ENCODE results near the gene MFSD11.
"Not testable (repeated sequence)": the region's sequence is repeated elsewhere in the genome, so short reads cannot be mapped to it uniquely, and the experiment has no call there.

The MFSD11 gene

GRCh38 chr17:76707985-76708807 is 29.7 kb upstream of the MFSD11 start:
- no peak for FAIRE-seq
- no peak for DNase-seq (ENCODE audit: insufficient read length, low spot score)

- no peak for FAIRE-seq
- DNase-seq (ENCODE audit: insufficient read length, low spot score): no peak
Measured at GRCh38 chr17:76709077-76709950, 28.6 kb upstream of the MFSD11 start.

GRCh38 chr17:76709951-76710862 is 27.7 kb upstream of the MFSD11 start:
- not testable (repeated sequence) for FAIRE-seq; DNase-seq (ENCODE audit: insufficient read length, low spot score)

GRCh38 chr17:76710863-76711611 is 26.9 kb upstream of the MFSD11 start, which contains the start of gene MXRA7:
MXRA7 (minus strand) TSS chr17:76710965; CDS start chr17:76710946, 19 bp downstream.
- FAIRE-seq: no peak

GRCh38 chr17:76712321-76712720 is 25.6 kb upstream of the MFSD11 start:
- DNase-seq (ENCODE audit: insufficient read length, low spot score); FAIRE-seq: not testable (repeated sequence)

More at GRCh38 chr17:76710863-76711611, 26.9 kb upstream of the MFSD11 start, which contains the start of gene MXRA7:
- DNase-seq (ENCODE audit: insufficient read length, low spot score): peak; percentile 67

GRCh38 chr17:76713765-76714164 is 24.2 kb upstream of the MFSD11 start:
- FAIRE-seq (no peak), DNase-seq (ENCODE audit: insufficient read length, low spot score) (no peak)

- FAIRE-seq: no peak
- no peak for DNase-seq (ENCODE audit: insufficient read length, low spot score)
Measured at GRCh38 chr17:76714336-76714735, 23.6 kb upstream of the MFSD11 start.

- FAIRE-seq (peak; percentile 78), DNase-seq (ENCODE audit: insufficient read length, low spot score) (no peak)
Measured at GRCh38 chr17:76714822-76715495, 23.0 kb upstream of the MFSD11 start.

GRCh38 chr17:76715496-76715830 is 22.5 kb upstream of the MFSD11 start:
- DNase-seq (ENCODE audit: insufficient read length, low spot score) (no peak), FAIRE-seq (no peak)

GRCh38 chr17:76716146-76716838 is 21.6 kb upstream of the MFSD11 start:
- FAIRE-seq (no peak), DNase-seq (ENCODE audit: insufficient read length, low spot score) (no peak)

- FAIRE-seq: no peak
- DNase-seq (ENCODE audit: insufficient read length, low spot score): no peak
Measured at GRCh38 chr17:76716839-76717215, 21.1 kb upstream of the MFSD11 start.

- DNase-seq (ENCODE audit: insufficient read length, low spot score) (no peak), FAIRE-seq (no peak)
Measured at GRCh38 chr17:76718516-76718915, 19.4 kb upstream of the MFSD11 start.

- DNase-seq (ENCODE audit: insufficient read length, low spot score): no peak
- no peak for FAIRE-seq
Measured at GRCh38 chr17:76720211-76720610, 17.7 kb upstream of the MFSD11 start.

GRCh38 chr17:76720941-76721340 is 17.0 kb upstream of the MFSD11 start:
- DNase-seq (ENCODE audit: insufficient read length, low spot score) (no peak), FAIRE-seq (no peak)

- FAIRE-seq: no peak
- no peak for DNase-seq (ENCODE audit: insufficient read length, low spot score)
Measured at GRCh38 chr17:76721463-76721862, 16.5 kb upstream of the MFSD11 start.

GRCh38 chr17:76722279-76722678 is 15.6 kb upstream of the MFSD11 start:
- DNase-seq (ENCODE audit: insufficient read length, low spot score): no peak
- FAIRE-seq: no peak

GRCh38 chr17:76722977-76723376 is 14.9 kb upstream of the MFSD11 start:
- not testable (repeated sequence) for DNase-seq (ENCODE audit: insufficient read length, low spot score); FAIRE-seq

GRCh38 chr17:76723812-76724211 is 14.1 kb upstream of the MFSD11 start:
- FAIRE-seq (no peak), DNase-seq (ENCODE audit: insufficient read length, low spot score) (no peak)
